HT1080 (cell line): ENCODE data around the gene SH3PXD2B. TPM values are rescaled to one million over a fixed set of nuclear protein-coding genes. Genes with fewer than 3 reads are reported as not detected.
"Not testable (repeated sequence)": the region's sequence is repeated elsewhere in the genome, so short reads cannot be mapped to it uniquely, and the experiment has no call there.

Source experiments
- DNase-seq: peaks from one replicate; pipeline ENCODE4 v3.0.0-alpha.2; 2015; ENCODE audit warnings: low read depth
- total RNA-seq: library from RNA; depleted of rRNA; stranded (reverse); fragments of >200 nt; shearing (Covaris generic); gene quantifications from 2 replicates; pipeline ENCODE4 v1.2.3, GENCODE V29; 2014

SH3PXD2B gene
- total RNA-seq, 1 experiment from 2014 or later, result 6.4 TPM

GRCh38 chr5:172305380-172305779 lies 148.9 kb downstream of the SH3PXD2B start:
- DNase-seq, result no peak

DNA sequence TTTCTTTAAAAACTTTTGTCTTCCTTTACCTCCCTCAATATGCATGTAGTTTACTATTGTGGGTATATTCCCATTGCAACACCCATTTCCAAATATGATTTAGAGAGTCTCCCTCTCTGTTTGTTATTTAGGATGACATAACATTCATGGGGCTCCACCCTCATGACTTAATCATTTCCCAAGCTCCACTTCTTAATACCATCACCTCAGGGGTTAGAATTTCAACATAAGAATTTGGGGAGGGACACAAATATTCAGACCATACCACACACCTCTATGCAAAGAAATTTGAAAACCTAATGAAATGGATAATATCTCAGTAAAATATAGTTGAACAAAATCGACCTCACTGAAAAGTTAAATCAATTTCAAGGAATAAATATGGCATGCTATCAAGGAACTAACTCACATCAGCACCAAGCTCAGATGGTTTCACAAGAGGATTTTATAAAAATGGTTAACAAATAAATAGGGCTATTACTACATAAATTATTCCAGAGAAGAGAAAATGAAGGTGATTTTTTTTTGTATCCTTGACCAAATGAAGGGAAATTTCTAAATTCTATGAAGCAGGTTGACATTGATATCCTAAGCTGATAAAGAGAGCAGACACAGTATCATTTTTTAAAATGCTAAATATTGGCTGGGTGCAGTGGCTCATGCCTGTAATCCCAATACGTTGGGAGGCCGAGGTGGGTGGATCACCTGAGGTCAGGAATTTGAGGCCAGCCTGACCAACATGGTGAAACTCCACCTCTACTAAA lies 150.6 kb downstream of the SH3PXD2B start:
- DNase-seq, result peak; percentile 59

- peak; percentile 50 for DNase-seq
These were observed 151.2 kb downstream of the SH3PXD2B start for GRCh38 chr5:172303162-172303561.

DNA sequence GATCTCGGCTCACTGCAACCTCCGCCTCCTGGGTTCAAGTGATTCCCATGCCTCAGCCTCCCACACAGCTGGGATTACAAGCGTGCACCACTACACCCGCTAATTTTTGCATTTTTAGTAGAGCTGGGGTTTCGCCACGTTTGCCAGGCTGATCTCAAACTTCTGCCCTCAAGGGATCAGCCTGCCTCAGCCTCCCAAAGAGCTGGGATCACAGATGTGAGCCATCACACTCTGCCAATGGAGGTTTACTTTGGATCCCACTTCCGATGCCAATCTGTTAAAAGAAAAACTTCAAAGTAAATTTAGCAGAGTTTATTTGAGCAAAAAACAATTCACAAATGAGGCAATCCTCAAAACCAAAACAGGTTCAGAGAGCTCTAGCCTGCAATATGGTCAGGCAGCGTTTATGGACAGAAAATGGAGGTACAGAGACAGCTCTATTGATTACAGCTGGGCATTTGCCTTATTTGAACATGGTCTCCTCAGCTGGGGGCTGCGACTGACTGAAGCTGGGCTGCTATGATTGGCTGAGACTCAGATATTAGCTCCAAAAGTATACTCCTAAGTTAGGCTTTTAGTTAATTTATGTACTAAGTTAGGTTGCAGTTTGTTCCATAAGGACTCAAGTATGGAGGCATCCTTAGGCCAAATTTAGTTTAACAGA lies 152.1 kb downstream of the SH3PXD2B start:
- DNase-seq, result no peak

GRCh38 chr5:172299916-172300439 lies 154.3 kb downstream of the SH3PXD2B start:
- peak; percentile 47 for DNase-seq

DNA sequence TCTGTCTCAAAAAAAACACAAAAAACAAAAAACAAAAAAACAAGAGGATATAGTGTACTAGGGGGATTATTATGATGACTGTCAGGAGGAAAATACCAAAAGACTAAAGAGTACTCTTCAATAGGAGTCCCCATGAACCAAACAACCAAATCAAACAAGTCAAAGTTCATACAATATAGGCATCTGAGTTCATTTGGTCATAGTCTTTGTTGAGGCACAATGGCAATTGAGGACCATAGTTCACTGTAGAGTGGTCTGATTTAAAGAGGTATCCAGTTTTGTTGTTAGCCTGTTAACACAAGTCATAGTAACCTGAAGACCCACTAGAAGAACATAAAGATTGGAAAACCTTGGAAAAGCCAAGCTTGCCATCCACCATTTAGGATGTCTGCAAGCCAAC lies 159.5 kb downstream of the SH3PXD2B start:
- DNase-seq, result no peak

GRCh38 chr5:172293745-172294342 lies 160.5 kb downstream of the SH3PXD2B start:
- DNase-seq, result no peak

GRCh38 chr5:172293054-172293744 lies 161.1 kb downstream of the SH3PXD2B start:
- peak; percentile 64 for DNase-seq

DNA sequence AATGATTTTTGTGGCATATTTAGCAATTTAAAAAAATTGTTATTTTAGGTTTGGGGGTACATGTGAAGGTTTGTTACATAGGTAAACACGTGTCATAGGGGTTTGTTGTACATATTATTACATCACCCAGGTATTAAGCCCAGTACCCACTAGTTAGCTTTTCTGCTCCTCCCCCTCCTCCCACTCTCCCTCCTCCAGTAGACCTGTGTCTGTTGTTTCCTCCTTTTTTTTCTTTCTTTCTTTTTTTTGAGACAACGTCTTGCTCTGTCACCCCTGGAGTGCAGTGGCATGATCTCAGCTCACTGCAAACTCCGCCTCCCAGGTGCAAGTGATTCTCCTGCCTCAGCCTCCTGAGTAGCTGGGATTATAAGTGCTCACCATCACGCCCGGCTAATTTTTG lies 162.5 kb downstream of the SH3PXD2B start:
- not testable (repeated sequence) for DNase-seq

- DNase-seq, result no peak
These were observed 165.9 kb downstream of the SH3PXD2B start for GRCh38 chr5:172288465-172288864.

- DNase-seq, result not testable (repeated sequence)
These were observed 167.2 kb downstream of the SH3PXD2B start for GRCh38 chr5:172287140-172287539.

GRCh38 chr5:172285226-172286143 lies 168.8 kb downstream of the SH3PXD2B start:
- DNase-seq, result no peak

DNA sequence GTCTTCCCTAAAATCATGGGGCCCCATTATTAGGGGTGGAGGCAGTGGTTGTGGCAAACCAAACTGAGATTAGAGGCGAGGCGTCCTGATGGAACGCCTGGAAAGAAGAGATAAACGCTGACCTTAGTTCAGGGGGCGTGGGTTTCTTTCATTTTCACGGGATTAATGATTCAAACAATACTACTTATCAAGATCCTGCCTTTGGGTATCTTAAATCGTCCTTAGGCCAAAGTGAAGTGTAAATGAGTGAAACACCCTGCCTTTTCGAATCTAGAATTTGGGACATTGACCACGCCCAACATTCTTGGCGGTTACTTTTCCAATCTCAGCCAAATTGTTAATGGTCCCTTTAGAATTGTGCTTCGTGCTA lies 169.7 kb downstream of the SH3PXD2B start:
- no peak for DNase-seq

DNA sequence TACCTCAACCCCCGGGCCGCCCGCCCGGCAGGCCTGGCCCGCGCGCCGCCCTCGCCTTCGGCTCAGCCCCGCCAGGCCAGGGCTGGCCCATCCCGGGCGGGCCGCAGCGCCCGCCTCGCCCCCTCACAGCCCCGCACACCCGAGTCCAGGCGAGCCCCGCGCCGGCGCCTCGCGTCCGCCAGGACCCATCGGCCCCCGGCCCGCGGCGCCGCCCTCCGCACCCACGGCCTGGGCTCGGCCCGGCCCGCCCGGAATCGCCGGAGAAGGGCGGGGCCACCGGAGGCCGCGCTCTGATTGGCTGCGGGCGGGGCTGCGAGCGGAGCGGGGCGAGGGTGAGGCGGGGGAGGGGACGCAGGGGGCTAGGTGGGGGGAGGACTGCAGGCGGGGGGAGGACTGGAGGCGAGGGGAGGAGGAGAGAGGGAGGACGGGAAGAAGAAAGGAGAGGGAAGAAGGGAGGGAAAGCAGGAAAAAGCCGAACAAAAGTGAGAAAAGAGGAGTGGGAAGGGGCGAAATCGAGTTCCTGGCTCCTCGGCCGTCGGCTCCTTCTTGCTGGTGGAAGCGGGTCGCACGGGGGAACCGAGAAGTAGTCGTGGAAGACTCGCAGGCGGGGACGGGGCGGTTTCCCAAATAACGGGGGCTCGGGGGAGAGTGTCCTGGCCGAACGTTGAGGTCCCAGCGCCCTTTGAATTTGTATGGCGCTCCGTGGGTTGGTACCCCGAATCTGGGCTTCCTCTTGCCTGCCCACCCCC lies 170.3 kb downstream of the SH3PXD2B start:
- DNase-seq, result peak; percentile 20

DNA sequence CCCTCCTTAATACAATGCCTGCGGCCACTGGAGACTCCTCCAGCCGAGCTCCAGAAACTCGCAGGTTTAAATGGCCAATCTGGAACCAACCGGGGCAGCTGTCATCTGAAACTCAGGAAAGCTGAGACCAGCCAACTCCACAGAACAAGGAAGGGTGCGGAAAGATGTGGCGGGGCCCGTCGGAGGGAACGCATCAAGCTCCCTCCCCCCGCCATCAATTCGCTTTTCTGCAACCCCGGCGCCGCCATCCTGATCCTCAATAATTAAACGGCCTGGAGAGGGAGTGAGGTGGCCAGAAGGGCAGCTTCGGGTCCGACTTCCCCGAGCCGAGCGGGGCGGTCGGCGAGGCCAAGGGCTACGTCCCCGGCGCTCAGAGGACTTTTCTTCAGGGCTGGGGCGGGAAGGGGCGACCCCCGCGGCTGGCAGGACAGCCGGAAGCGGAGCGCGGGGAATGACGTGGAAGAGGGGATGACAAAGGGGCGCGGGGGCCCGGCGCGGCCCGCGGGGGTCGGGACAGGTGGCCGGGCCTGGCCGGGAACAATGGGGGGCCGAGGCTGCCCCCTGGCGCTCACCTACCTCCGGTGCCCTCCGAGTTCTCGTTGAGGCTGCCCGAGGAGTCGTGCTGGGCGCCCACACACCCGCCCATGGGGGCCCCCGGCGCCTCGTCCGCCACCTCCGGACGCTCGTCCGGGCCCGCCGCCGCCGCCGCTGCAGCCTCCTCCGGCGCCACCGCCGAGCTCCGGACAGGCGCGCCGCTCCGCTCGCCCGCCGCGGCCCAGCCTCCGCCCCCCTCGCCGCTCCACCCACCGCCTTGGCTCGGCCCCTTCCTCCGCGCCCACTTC lies 171.1 kb downstream of the SH3PXD2B start, which contains the start of gene UBTD2:
Gene UBTD2, minus strand, starts transcription at position 745 of the 842 bp plus-strand sequence. Its CDS starts 99 bp downstream, at position 646.
- DNase-seq, result peak; percentile 62

DNA sequence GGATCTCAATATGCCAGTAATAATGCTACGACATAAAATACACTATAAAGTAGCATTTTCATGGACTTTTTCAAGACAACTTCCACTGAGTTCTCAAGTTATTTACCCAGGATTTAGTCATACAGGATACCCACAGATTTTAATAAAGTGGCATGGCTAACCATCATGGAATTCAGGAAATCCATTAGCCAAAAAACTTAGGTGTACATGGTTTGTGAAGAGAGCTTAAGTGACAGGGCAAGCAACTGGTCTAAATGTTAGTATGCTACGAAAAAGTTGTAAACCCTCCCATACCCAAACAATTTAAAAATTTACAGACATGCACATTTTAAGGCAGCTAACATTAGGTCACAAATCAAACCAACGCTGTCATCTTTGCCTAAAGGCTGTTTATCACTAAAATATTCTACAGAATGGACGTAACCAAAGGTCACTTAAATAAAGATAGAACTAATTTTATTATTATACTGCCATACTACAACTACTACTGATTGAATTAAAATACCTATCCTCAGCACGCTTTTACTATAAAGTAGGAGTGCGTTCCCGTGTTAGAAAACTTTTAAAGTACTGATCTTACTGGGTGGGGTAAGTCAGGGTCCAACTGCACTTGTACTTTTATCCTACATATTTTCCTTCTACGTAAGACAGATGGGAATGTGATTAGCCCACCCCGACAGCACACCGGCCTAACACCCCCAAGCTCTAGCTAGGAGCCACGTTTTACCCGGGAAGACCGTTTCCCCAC lies 171.9 kb downstream of the SH3PXD2B start:
- peak; percentile 30 for DNase-seq

DNA sequence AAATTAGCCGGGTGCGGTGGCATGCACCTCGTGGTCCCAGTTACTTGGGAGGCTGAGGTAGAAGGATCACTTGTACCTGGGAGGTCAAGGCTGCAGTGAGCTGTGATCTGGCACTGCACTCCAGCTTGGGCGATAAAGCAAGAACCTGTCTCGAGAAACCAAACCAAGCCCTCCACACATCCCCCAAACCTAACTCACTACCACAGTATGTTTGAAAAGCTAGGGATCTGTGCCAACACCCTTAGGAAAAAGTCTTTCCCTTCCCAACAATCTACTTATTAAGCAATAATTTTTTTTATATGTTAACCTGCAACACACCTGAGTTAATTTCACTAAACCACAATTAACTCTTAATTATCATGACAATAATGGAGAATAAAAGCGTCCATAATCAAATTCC lies 173.0 kb downstream of the SH3PXD2B start:
- DNase-seq, result no peak

DNA sequence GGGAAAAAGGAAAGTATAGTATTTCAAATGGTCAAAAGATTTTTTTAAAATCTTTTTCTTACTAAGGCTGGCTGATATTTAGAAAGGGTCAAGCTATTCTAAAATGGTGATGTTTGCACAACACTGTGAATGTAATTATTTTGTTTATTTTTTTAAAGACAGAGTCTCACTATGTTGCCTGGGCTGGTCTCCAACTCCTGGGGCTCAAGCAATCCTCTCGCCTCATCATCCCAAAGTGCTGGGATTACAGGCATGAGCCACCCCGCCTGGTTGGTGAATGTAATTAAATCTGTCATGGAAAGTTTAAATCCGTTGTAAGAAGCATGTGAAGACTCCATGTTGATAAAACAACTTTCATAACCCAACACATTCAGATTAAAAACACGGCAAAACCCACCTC lies 173.4 kb downstream of the SH3PXD2B start:
- no peak for DNase-seq
